Ishikawa (cell line): ENCODE measurements around the gene CHURC1.

ENCODE experiments used
- CEBPB ChIP-seq: IDR thresholded peaks from 2 replicates; pipeline ENCODE4 v1.6.1; 2012
- CREB1 ChIP-seq: IDR thresholded peaks from 2 replicates; pipeline ENCODE4 v1.6.1; 2012; ENCODE audit warnings: low read depth
- EGR1 ChIP-seq: IDR thresholded peaks from 2 replicates; pipeline ENCODE4 v1.6.1; 2012
- EP300 ChIP-seq: IDR thresholded peaks from 2 replicates; pipeline ENCODE4 v1.6.1; 2012; ENCODE audit warnings: borderline replicate concordance
- NFIC ChIP-seq: IDR thresholded peaks from 2 replicates; pipeline ENCODE4 v1.6.1; 2012
- RAD21 ChIP-seq: IDR thresholded peaks from 2 replicates; pipeline ENCODE4 v1.6.1; 2012; ENCODE audit warnings: low read depth
- REST ChIP-seq: IDR thresholded peaks from 2 replicates; pipeline ENCODE4 v1.6.1; 2012; ENCODE audit warnings: low read depth, mild to moderate bottlenecking
- TAF1 ChIP-seq: IDR thresholded peaks from 2 replicates; pipeline ENCODE4 v1.6.1; 2012; ENCODE audit warnings: low read depth, mild to moderate bottlenecking
- TCF12 ChIP-seq: IDR thresholded peaks from 2 replicates; pipeline ENCODE4 v1.6.1; 2012; ENCODE audit warnings: low read depth
- TEAD4 ChIP-seq: IDR thresholded peaks from 2 replicates; pipeline ENCODE4 v1.6.1; 2012
- TF ChIP-seq, protein P1 (sequence below): IDR thresholded peaks from 2 replicates; pipeline ENCODE4 v1.6.1; 2012
- TF ChIP-seq, protein P2 (sequence below): IDR thresholded peaks from 2 replicates; pipeline ENCODE4 v1.6.1; 2012

GRCh38 chr14:64870160-64870559 lies 44.1 kb upstream of the CHURC1 start:
- no peak for TF ChIP-seq EP300
- no peak for TF ChIP-seq NFIC
- TF ChIP-seq TAF1: no peak
- TF ChIP-seq, protein P1, sequence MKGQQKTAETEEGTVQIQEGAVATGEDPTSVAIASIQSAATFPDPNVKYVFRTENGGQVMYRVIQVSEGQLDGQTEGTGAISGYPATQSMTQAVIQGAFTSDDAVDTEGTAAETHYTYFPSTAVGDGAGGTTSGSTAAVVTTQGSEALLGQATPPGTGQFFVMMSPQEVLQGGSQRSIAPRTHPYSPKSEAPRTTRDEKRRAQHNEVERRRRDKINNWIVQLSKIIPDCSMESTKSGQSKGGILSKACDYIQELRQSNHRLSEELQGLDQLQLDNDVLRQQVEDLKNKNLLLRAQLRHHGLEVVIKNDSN: no peak
- TF ChIP-seq TCF12: no peak
- no peak for TF ChIP-seq RAD21
- no peak for TF ChIP-seq CREB1
- TF ChIP-seq, protein P2, sequence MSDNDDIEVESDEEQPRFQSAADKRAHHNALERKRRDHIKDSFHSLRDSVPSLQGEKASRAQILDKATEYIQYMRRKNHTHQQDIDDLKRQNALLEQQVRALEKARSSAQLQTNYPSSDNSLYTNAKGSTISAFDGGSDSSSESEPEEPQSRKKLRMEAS: no peak
- TF ChIP-seq TEAD4: no peak
- no peak for TF ChIP-seq REST
- TF ChIP-seq EGR1: no peak
- TF ChIP-seq CEBPB: no peak
